ENCODE data around the gene BMERB1. TPM values are rescaled to one million over a fixed set of nuclear protein-coding genes. Genes with fewer than 3 reads are reported as not detected.

The BMERB1 gene
- total and polyA plus RNA-seq, 2 experiments from 2014 or later: 17.3 to 28.1 TPM

GRCh38 chr16:15552507-15552906 is 118.1 kb downstream of the BMERB1 start (continued):
- TF ChIP-seq ZNF462 (CRISPR knock-in tag; IDR thresholded peaks at IDR 0.05): no peak
- no peak for TF ChIP-seq ETS1 (IDR thresholded peaks at IDR 0.05)
- TF ChIP-seq ZNF331 (CRISPR knock-in tag; IDR thresholded peaks at IDR 0.05; ENCODE audit: low read depth): no peak
- TF ChIP-seq, protein P1, sequence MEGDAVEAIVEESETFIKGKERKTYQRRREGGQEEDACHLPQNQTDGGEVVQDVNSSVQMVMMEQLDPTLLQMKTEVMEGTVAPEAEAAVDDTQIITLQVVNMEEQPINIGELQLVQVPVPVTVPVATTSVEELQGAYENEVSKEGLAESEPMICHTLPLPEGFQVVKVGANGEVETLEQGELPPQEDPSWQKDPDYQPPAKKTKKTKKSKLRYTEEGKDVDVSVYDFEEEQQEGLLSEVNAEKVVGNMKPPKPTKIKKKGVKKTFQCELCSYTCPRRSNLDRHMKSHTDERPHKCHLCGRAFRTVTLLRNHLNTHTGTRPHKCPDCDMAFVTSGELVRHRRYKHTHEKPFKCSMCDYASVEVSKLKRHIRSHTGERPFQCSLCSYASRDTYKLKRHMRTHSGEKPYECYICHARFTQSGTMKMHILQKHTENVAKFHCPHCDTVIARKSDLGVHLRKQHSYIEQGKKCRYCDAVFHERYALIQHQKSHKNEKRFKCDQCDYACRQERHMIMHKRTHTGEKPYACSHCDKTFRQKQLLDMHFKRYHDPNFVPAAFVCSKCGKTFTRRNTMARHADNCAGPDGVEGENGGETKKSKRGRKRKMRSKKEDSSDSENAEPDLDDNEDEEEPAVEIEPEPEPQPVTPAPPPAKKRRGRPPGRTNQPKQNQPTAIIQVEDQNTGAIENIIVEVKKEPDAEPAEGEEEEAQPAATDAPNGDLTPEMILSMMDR (conservative IDR thresholded peaks at IDR 0.05; ENCODE audit: low read depth in 2 of 2): no peak
- TF ChIP-seq STAT1 (IDR thresholded peaks at IDR 0.05; ENCODE audit: unreplicated experiment): no peak
